ENCODE measurements around the gene PTPRD. TPM values are rescaled to one million over a fixed set of nuclear protein-coding genes. Genes with fewer than 3 reads are reported as not detected.

The PTPRD gene
- total and polyA plus RNA-seq, 2 of the 4 experiments (the other 2 are of a cell fraction) = 0.07 to 0.18 TPM

DNA sequence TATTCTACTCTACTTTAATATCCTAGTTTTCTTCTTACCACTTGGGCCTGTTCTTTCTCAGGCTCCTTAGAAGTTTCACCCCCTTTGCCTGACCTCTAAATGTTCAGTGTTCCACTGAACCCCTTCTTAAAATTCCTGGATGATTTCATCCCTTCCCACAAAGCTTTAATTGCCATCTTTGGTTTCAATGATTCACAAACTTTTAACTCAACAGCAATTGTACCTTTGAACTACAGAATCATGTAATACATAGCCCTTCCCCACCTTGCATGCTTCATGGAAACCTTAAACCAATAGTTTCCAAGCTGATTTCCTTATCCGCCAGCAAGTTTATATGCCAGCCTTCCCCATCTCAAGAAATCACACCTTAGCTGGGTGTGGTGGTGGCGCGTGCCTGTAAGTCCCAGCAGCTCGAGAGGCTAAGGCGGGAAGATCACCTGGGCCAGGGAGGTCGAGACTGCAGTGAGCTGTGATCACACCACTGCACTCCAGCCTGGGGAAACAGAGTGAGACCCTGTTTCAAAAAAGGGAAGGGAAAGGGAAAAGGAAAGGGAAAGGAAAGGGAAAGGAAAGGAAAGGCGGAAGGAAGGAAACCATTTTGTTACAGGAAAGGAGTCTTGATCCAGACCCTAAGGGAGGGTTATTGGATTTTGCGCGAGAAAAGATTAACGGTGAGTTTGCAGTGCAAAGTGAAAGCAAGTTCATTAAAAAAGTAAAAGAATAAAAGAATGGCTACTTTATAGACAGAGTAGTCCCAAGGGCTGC is 1789.5 kb downstream of the PTPRD start:
- Histone ChIP-seq H3K14ac (replicated peaks; ENCODE audit: low read depth, low read length) (no peak overlapping the region), H2AK9ac (replicated peaks; ENCODE audit: low read depth, low read length, poor library complexity) (no peak overlapping the region), H3K4me2 (ENCODE audit: low read depth, low read length) (no peak overlapping the region), H3K27me3 (ENCODE audit: control insufficient read depth, insufficient read depth, low read length) (no peaks in the 10 kb centered on the region), H4K8ac (ENCODE audit: low read depth in 2 of 2, low read length in 2 of 2) (no peak overlapping the region), H3K4ac (ENCODE audit: low read depth, low read length) (no peak overlapping the region), H3K9me3 (ENCODE audit: control insufficient read depth, insufficient read depth, low read length) (0 out of 2 replicates have a peak, but pooled peaks cover 3% of the 10 kb centered on the region), H3K18ac (ENCODE audit: low read depth, low read length) (no peak overlapping the region), H3K9me1 (ENCODE audit: insufficient read depth, low read length) (no peaks in the 10 kb centered on the region), H3K36me3 (ENCODE audit: control insufficient read depth, insufficient read depth, low read length) (no peaks in the 10 kb centered on the region), H2AFZ (replicated peaks; ENCODE audit: low read length, poor library complexity) (no peak overlapping the region), H3K79me1 (ENCODE audit: low read depth in 1 of 2, low read length in 2 of 2) (no peaks in the 10 kb centered on the region), H4K20me1 (ENCODE audit: insufficient read depth, low read length) (no peaks in the 10 kb centered on the region), H3K23ac (ENCODE audit: low read depth, low read length) (no peak overlapping the region), H3K4me1 (ENCODE audit: control insufficient read depth, insufficient read depth, low read length) (no peaks in the 10 kb centered on the region), H2BK5ac (ENCODE audit: low read depth, low read length, poor library complexity, severe bottlenecking) (no peak overlapping the region), H3K56ac (ENCODE audit: extremely low read depth, insufficient read depth, low read length) (no peak overlapping the region), H4K5ac (ENCODE audit: low read depth, low read length) (no peak overlapping the region), H2BK20ac (ENCODE audit: low read depth, low read length) (no peak overlapping the region), H3K27ac (ENCODE audit: insufficient read depth, low read length) (no peak overlapping the region), H3K4me3 (ENCODE audit: insufficient read depth, low read depth, low read length) (no peak overlapping the region), H2AK5ac (ENCODE audit: low read depth, low read length) (no peak overlapping the region), H2BK120ac (ENCODE audit: low read depth, low read length) (no peak overlapping the region), H2BK15ac (ENCODE audit: low read depth, low read length) (no peak overlapping the region), H4K91ac (ENCODE audit: insufficient read depth, low read depth, low read length) (no peak overlapping the region), H3K9ac (ENCODE audit: low read depth, low read length) (no peak overlapping the region)
- no peak for DNase-seq
- intact Hi-C loops (cut with micrococcal nuclease) = no loop called here
- ChIA-PET POLR2A (ENCODE audit: unreplicated experiment) (no interaction called here), CTCF (no interaction called here)
- no CpG with 5 or more reads among the region's 10 CpGs for WGBS, 2 experiments (ENCODE audit: extremely low coverage in 2 of 2, insufficient read length in 1 of 2)
- TF ChIP-seq, protein P1, sequence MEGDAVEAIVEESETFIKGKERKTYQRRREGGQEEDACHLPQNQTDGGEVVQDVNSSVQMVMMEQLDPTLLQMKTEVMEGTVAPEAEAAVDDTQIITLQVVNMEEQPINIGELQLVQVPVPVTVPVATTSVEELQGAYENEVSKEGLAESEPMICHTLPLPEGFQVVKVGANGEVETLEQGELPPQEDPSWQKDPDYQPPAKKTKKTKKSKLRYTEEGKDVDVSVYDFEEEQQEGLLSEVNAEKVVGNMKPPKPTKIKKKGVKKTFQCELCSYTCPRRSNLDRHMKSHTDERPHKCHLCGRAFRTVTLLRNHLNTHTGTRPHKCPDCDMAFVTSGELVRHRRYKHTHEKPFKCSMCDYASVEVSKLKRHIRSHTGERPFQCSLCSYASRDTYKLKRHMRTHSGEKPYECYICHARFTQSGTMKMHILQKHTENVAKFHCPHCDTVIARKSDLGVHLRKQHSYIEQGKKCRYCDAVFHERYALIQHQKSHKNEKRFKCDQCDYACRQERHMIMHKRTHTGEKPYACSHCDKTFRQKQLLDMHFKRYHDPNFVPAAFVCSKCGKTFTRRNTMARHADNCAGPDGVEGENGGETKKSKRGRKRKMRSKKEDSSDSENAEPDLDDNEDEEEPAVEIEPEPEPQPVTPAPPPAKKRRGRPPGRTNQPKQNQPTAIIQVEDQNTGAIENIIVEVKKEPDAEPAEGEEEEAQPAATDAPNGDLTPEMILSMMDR (conservative IDR thresholded peaks at IDR 0.05; ENCODE audit: low read depth, low read length) = no peak
- TF ChIP-seq MAFK (IDR thresholded peaks at IDR 0.05; ENCODE audit: low read depth, low read length) = no peak
- TF ChIP-seq FOS (IDR thresholded peaks at IDR 0.05; ENCODE audit: low read depth, low read length) = no peak
- no peak for TF ChIP-seq RCOR1 (IDR thresholded peaks at IDR 0.05; ENCODE audit: insufficient replicate concordance, low read length)
- no peak for TF ChIP-seq RFX5 (IDR thresholded peaks at IDR 0.05; ENCODE audit: low read depth, low read length)
- TF ChIP-seq, protein P2, sequence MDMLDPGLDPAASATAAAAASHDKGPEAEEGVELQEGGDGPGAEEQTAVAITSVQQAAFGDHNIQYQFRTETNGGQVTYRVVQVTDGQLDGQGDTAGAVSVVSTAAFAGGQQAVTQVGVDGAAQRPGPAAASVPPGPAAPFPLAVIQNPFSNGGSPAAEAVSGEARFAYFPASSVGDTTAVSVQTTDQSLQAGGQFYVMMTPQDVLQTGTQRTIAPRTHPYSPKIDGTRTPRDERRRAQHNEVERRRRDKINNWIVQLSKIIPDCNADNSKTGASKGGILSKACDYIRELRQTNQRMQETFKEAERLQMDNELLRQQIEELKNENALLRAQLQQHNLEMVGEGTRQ (IDR thresholded peaks at IDR 0.05; ENCODE audit: low read depth, low read length) = no peak
- TF ChIP-seq MAZ (IDR thresholded peaks at IDR 0.05; ENCODE audit: borderline replicate concordance, low read depth, low read length) = no peak
- TF ChIP-seq NFE2L2 (IDR thresholded peaks at IDR 0.05; ENCODE audit: low read depth, low read length) = no peak
- no peak for TF ChIP-seq BHLHE40 (IDR thresholded peaks at IDR 0.05; ENCODE audit: low read depth, low read length)
- TF ChIP-seq, protein P3, sequence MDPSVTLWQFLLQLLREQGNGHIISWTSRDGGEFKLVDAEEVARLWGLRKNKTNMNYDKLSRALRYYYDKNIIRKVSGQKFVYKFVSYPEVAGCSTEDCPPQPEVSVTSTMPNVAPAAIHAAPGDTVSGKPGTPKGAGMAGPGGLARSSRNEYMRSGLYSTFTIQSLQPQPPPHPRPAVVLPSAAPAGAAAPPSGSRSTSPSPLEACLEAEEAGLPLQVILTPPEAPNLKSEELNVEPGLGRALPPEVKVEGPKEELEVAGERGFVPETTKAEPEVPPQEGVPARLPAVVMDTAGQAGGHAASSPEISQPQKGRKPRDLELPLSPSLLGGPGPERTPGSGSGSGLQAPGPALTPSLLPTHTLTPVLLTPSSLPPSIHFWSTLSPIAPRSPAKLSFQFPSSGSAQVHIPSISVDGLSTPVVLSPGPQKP (IDR thresholded peaks at IDR 0.05; ENCODE audit: borderline replicate concordance, low read depth, low read length) = no peak
- no peak for TF ChIP-seq CHD1 (IDR thresholded peaks at IDR 0.05; ENCODE audit: low read depth, low read length)
- no peak for TF ChIP-seq RAD21 (IDR thresholded peaks at IDR 0.05; ENCODE audit: low read length)
- no peak for TF ChIP-seq SMC3 (IDR thresholded peaks at IDR 0.05; ENCODE audit: low read depth, low read length)
- TF ChIP-seq MXI1 (IDR thresholded peaks at IDR 0.05; ENCODE audit: borderline replicate concordance, low read depth, low read length) = no peak
- TF ChIP-seq POLR2A (IDR thresholded peaks at IDR 0.05; ENCODE audit: low read depth, low read length) = no peak
- no peak for TF ChIP-seq CEBPB (IDR thresholded peaks at IDR 0.05; ENCODE audit: low read depth, low read length)
- no TSS peak for BruUV-seq (replicated peaks)
- in situ Hi-C loops (cut with MboI; ENCODE audit: low sequenced_read_pairs) = no loop called here
- no peak for ATAC-seq (ENCODE audit: low read depth)
- dilution Hi-C loops (cut with HindIII; ENCODE audit: low sequenced_read_pairs, unreplicated experiment) = no loop called here
